HCT116 (cell line): ENCODE results near the gene APOH.

Source experiments
- EZH2 ChIP-seq: fragments of 200-600 bp; sonication (generic); IDR thresholded peaks from 2 replicates; pipeline ENCODE4 v1.6.1; 2017; ENCODE audit warnings: antibody characterized with exemption, mixed run types
- EZH2phosphoT487 ChIP-seq: fragments of 200-600 bp; IDR thresholded peaks from 2 replicates; pipeline ENCODE4 v1.6.1; 2018; ENCODE audit warnings: antibody characterized with exemption, borderline replicate concordance
- JUND ChIP-seq: IDR thresholded peaks from 2 replicates; pipeline ENCODE4 v1.6.1; 2012
- MAX ChIP-seq: IDR thresholded peaks from 2 replicates; pipeline ENCODE4 v1.6.1; 2012
- POLR2A ChIP-seq: IDR thresholded peaks from 2 replicates; pipeline ENCODE4 v1.7.0; 2011; ENCODE audit warnings: borderline replicate concordance; ENCODE audit not compliant: insufficient read depth, insufficient read length; ENCODE audit errors: extremely low read depth
- POLR2AphosphoS5 ChIP-seq: IDR thresholded peaks from 2 replicates; pipeline ENCODE4 v1.6.1; 2011; ENCODE audit warnings: mild to moderate bottlenecking, low read depth, low read length, moderate library complexity
- SP1 ChIP-seq: IDR thresholded peaks from 2 replicates; pipeline ENCODE4 v1.6.1; 2012; ENCODE audit warnings: low read depth
- SRF ChIP-seq: IDR thresholded peaks from 2 replicates; pipeline ENCODE4 v1.6.1; 2012; ENCODE audit warnings: low read depth
- TCF7L2 ChIP-seq: IDR thresholded peaks from 2 replicates; pipeline ENCODE4 v1.7.0; 2011; ENCODE audit warnings: borderline replicate concordance, inconsistent platforms; ENCODE audit not compliant: insufficient read depth, insufficient read length; ENCODE audit errors: extremely low read depth
- YY1 ChIP-seq: IDR thresholded peaks from 2 replicates; pipeline ENCODE4 v1.6.1; 2011; ENCODE audit warnings: low read length, low read depth, moderate library complexity, mild to moderate bottlenecking; ENCODE audit not compliant: insufficient replicate concordance; ENCODE audit errors: extremely low read depth
- ZFX ChIP-seq: fragments of 450-650 bp; IDR thresholded peaks from 2 replicates; pipeline ENCODE4 v1.6.1; 2017
- TF ChIP-seq, protein P1 (sequence below), 3 experiments: fragments of 200-600 bp in 1 of 3; sonication (generic) in 1 of 3; IDR thresholded peaks in 2 of 3; conservative IDR thresholded peaks in 1 of 3; 2 replicates each; pipeline ENCODE4 v1.5.1; 2012 to 2017; ENCODE audit warnings: low read depth in 2 of 3, low read length in 2 of 3, antibody characterized with exemption in 1 of 3, borderline replicate concordance in 1 of 3, control low read depth in 1 of 3, mild to moderate bottlenecking in 1 of 3, mixed read lengths in 1 of 3, mixed run types in 1 of 3, moderate library complexity in 1 of 3; ENCODE audit not compliant: insufficient read depth in 1 of 3

GRCh38 chr17:66172144-66172543 is 57.1 kb downstream of the APOH start:
- TF ChIP-seq, protein P1, sequence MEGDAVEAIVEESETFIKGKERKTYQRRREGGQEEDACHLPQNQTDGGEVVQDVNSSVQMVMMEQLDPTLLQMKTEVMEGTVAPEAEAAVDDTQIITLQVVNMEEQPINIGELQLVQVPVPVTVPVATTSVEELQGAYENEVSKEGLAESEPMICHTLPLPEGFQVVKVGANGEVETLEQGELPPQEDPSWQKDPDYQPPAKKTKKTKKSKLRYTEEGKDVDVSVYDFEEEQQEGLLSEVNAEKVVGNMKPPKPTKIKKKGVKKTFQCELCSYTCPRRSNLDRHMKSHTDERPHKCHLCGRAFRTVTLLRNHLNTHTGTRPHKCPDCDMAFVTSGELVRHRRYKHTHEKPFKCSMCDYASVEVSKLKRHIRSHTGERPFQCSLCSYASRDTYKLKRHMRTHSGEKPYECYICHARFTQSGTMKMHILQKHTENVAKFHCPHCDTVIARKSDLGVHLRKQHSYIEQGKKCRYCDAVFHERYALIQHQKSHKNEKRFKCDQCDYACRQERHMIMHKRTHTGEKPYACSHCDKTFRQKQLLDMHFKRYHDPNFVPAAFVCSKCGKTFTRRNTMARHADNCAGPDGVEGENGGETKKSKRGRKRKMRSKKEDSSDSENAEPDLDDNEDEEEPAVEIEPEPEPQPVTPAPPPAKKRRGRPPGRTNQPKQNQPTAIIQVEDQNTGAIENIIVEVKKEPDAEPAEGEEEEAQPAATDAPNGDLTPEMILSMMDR (IDR thresholded peaks at IDR 0.05 in 2 of 3, conservative IDR thresholded peaks at IDR 0.05 in 1 of 3; ENCODE audit: borderline replicate concordance in 1 of 3, insufficient read depth in 1 of 3, low read depth in 2 of 3, low read length in 2 of 3): no peak
- no peak for TF ChIP-seq POLR2A
- TF ChIP-seq EZH2: no peak
- no peak for TF ChIP-seq ZFX
- no peak for TF ChIP-seq TCF7L2
- TF ChIP-seq MAX: no peak
- TF ChIP-seq EZH2phosphoT487: no peak
- no peak for TF ChIP-seq SRF
- no peak for TF ChIP-seq SP1
- no peak for TF ChIP-seq POLR2AphosphoS5
- no peak for TF ChIP-seq JUND
- no peak for TF ChIP-seq YY1
